22Rv1 (cell line): ENCODE measurements around the gene TMEM63C.

ENCODE experiments used
- H3K27ac ChIP-seq: fragments of 450-650 bp; 2 replicates; pipeline ENCODE4 v1.5.1; 2017
- ZFX ChIP-seq: fragments of 450-650 bp; IDR thresholded peaks from 2 replicates; pipeline ENCODE4 v1.6.1; 2017; ENCODE audit warnings: antibody characterized with exemption, borderline replicate concordance
- TF ChIP-seq, protein P1 (sequence below): fragments of 450-650 bp; IDR thresholded peaks from 2 replicates; pipeline ENCODE4 v1.5.1; 2017; ENCODE audit warnings: mild to moderate bottlenecking

TMEM63C gene, protein sequence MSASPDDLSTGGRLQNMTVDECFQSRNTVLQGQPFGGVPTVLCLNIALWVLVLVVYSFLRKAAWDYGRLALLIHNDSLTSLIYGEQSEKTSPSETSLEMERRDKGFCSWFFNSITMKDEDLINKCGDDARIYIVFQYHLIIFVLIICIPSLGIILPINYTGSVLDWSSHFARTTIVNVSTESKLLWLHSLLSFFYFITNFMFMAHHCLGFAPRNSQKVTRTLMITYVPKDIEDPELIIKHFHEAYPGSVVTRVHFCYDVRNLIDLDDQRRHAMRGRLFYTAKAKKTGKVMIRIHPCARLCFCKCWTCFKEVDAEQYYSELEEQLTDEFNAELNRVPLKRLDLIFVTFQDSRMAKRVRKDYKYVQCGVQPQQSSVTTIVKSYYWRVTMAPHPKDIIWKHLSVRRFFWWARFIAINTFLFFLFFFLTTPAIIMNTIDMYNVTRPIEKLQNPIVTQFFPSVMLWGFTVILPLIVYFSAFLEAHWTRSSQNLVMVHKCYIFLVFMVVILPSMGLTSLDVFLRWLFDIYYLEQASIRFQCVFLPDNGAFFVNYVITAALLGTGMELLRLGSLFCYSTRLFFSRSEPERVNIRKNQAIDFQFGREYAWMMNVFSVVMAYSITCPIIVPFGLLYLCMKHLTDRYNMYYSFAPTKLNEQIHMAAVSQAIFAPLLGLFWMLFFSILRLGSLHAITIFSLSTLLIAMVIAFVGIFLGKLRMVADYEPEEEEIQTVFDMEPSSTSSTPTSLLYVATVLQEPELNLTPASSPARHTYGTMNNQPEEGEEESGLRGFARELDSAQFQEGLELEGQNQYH

DNA sequence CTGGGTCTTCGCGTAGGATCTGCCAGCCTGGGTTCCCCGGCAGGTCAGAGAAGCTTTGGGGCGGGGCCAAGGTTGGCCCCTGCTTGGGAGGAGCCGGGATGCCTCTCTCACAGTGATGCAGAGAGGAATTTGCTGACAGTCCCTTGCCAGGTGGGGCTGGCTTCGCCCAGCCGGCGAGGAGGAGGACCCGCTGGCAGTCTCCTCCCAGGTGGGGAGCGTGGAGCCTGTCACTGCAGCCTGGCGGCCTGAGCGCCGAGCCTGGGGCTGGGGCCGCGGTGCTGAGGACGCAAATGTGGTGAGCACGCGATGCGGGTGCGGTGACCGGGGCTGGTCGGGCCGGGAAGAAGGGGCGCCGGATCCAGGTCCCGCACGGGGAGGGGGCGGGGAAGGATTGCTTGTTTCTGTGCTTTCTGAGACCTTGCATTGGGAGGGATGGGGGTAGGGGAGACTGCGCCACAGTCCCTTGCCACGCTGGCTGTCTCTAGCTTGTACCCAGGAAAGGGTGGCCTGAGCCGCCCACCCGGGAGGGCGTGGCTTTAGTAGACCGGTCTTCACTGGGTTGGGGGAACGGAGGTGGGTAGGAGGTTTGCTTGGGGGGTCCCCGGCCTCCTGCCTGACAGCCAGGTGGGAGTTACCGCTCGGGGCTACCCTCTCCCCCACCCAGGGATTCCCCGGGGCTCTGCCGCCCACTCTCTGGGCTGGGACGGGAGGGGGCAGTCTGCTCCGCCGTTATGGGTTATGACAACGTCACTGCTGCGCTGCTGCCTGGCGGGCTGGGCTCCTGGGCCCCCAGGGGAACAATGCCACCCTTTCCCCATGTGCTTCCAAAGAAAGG lies at the start of gene TMEM63C:
TSS of gene TMEM63C (plus strand) at position 196 of the 835 bp plus-strand sequence. CDS start 37,016 bp downstream, outside the sequence.
- H3K27ac ChIP-seq, result peak within 1 kb of the TSS; percentile 59
- no peak for TF ChIP-seq ZFX
- TF ChIP-seq, protein P1, sequence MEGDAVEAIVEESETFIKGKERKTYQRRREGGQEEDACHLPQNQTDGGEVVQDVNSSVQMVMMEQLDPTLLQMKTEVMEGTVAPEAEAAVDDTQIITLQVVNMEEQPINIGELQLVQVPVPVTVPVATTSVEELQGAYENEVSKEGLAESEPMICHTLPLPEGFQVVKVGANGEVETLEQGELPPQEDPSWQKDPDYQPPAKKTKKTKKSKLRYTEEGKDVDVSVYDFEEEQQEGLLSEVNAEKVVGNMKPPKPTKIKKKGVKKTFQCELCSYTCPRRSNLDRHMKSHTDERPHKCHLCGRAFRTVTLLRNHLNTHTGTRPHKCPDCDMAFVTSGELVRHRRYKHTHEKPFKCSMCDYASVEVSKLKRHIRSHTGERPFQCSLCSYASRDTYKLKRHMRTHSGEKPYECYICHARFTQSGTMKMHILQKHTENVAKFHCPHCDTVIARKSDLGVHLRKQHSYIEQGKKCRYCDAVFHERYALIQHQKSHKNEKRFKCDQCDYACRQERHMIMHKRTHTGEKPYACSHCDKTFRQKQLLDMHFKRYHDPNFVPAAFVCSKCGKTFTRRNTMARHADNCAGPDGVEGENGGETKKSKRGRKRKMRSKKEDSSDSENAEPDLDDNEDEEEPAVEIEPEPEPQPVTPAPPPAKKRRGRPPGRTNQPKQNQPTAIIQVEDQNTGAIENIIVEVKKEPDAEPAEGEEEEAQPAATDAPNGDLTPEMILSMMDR, result peak; percentile 19; the same call in 1 of the 2 replicates

DNA sequence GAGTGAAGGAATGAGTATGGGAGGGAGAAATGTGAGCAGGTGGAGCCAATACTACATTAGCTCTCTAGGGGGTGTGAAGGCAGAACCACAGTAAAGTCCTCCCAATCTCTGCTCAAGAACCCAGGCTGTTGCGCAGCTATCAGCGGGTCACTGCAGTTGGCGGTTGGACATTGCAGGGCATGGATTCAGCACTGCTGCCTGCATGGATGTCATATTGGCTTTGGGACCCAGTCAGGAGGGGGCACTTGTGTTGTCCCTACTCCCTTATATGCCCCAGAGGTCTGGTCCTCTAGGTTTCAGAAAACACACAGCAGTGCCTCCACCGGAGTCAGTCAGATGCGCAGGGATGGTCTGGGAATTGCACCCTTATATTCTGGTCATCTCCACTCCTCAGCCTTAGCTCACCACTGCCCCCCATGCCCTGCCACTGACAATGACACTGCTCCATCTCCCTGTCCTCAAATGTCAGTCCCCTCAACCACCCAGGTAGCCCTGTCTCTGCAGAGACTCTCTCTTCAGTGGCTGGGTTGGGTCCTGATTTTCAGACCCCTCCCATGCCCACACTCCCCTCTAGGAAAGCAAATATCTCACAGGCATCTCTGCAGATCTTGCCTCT lies 49.6 kb upstream of the TMEM63C start:
- TF ChIP-seq ZFX, result no peak
- TF ChIP-seq, protein P1, result peak; percentile 17; the same call in 1 of the 2 replicates
- H3K27ac ChIP-seq, result no peak overlapping the region

DNA sequence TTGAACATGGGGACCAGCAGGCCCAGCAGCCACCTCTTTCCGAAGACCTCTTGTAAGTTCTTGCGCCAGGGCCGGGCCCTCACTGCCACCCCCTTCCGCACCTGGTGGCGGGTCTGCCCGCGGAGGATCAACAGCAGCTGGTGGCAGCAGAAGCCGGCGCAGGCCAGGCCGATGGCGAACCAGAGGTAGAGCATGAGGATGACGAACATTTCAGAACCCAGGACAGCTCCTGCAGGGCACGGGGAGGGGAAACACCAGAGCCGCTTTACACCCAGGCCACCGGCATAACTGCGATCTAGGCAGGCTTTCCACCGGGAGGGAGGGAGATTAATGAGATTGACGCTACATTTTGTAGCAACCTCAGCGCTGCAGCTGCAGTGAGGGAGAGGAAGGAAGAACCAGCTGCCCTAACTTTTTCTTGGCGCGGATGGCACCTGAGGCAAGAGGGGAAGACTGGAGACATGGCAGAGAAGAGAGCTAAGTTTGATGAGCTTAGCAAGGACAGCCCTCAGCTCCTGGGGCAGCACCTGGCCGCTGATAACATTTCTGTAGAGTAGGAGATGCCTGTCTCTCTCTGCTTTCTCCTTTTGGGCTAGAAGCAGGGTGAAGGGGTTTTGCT lies 47.8 kb upstream of the TMEM63C start:
- H3K27ac ChIP-seq, result no peak overlapping the region
- TF ChIP-seq, protein P1, result no peak
- no peak for TF ChIP-seq ZFX

DNA sequence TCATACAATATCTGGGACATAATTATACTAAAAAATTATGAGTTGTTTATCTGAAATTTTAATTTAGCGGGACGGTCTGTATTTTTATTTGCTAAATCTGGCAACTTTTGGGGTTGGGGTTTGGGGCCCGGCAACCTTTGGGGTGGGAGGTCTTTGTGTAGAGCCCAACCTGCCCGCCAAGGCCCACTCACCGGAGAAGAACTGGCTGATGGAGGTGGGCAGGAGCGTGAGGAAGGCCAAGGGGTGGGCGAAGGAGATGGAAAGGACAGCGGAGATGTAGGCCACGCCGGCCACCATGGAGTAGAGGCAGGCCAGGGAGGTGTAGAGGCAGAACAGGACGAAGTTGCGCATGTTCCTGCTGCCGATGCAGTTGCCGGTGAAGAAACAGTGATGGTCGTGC lies 42.6 kb upstream of the TMEM63C start:
- H3K27ac ChIP-seq, result no peak overlapping the region
- no peak for TF ChIP-seq ZFX
- TF ChIP-seq, protein P1, result no peak

DNA sequence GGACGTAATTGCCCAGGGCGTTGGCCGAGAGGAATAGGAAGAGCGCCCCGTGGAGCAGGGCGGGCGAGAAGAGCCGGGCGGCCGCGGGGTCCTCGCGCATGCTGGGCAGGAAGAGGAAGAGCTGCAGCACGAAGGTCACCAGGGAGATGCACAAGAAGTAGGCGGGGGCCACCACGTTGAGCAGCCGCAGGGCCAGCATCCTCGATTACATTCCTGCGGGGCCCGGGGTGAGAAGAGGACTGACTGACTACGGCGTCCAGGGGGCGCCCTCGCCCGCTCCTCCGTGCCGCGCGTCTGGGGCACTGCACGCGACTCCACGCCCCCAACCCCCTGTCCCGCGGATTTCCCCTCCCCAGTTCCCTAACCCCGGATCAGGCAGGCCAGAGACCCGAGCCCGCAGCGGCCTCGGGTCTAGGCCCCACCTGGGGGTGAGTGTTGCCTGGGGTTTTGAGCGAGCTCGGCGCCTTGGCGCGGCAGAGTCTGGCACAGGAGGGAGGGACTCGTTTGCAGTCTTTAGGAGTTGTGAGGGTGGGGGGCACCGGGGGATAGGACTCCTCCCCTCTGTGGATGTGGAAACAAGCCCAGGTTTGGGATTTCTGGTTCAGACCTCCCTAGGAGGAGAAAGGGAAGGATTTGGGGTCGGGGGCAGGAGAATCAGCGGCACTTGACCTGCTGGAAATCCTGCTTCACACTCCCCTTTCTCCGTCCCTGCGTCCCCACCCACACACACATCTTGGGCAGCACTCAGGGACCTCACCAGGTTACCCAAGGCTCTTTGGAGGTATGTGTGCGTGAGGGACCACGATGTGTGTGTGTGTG lies 41.8 kb upstream of the TMEM63C start:
- H3K27ac ChIP-seq, result no peak overlapping the region
- no peak for TF ChIP-seq ZFX
- TF ChIP-seq, protein P1, result peak; percentile 93
